ENCODE results near the gene HMGN3. TPM values are rescaled to one million over a fixed set of nuclear protein-coding genes. Genes with fewer than 3 reads are reported as not detected.

Gene HMGN3
- total RNA-seq, 1 donor from 2014 or later = 150 TPM

- Mint-ChIP-seq H3K27me3 (no peaks in the 10 kb centered on the region), H3K9me3 (ENCODE audit: low read depth) (peaks cover 4% of the 10 kb centered on the region), H3K36me3 (ENCODE audit: insufficient read depth) (no peaks in the 10 kb centered on the region), H3K4me1 (ENCODE audit: low read depth) (peaks cover 19% of the 10 kb centered on the region), H3K4me3 (ENCODE audit: low read depth) (no peak overlapping the region), H3K27ac (no peak overlapping the region)
- TF ChIP-seq CTCF (IDR thresholded peaks at IDR 0.05; ENCODE audit: unreplicated experiment) = no peak
- no peak for DNase-seq (ENCODE audit: low spot score, unreplicated experiment)
Measured at GRCh38 chr6:79173378-79173777, 61.1 kb downstream of the HMGN3 start.

- H3K4me1 Mint-ChIP-seq (ENCODE audit: low read depth) = peaks cover 21% of the 10 kb centered on the region
- H3K4me3 Mint-ChIP-seq (ENCODE audit: low read depth) = peak overlapping the region; percentile 1
- no peaks in the 10 kb centered on the region for H3K9me3 Mint-ChIP-seq (ENCODE audit: low read depth)
- TF ChIP-seq CTCF (IDR thresholded peaks at IDR 0.05; ENCODE audit: unreplicated experiment) = no peak
- H3K27me3 Mint-ChIP-seq = no peaks in the 10 kb centered on the region
- DNase-seq (ENCODE audit: low spot score, unreplicated experiment) = no peak
- no peaks in the 10 kb centered on the region for H3K36me3 Mint-ChIP-seq (ENCODE audit: insufficient read depth)
- H3K27ac Mint-ChIP-seq = peak overlapping the region; percentile 63
Measured at GRCh38 chr6:79170959-79171358, 63.5 kb downstream of the HMGN3 start.

- Mint-ChIP-seq H3K27me3 (no peaks in the 10 kb centered on the region), H3K4me3 (ENCODE audit: low read depth) (no peak overlapping the region), H3K9me3 (ENCODE audit: low read depth) (no peaks in the 10 kb centered on the region), H3K4me1 (ENCODE audit: low read depth) (peaks cover 21% of the 10 kb centered on the region), H3K27ac (peak overlapping the region; percentile 63), H3K36me3 (ENCODE audit: insufficient read depth) (no peaks in the 10 kb centered on the region)
- TF ChIP-seq CTCF (IDR thresholded peaks at IDR 0.05; ENCODE audit: unreplicated experiment) = no peak
- DNase-seq (ENCODE audit: low spot score, unreplicated experiment) = no peak
Measured at GRCh38 chr6:79170431-79170830, 64.1 kb downstream of the HMGN3 start.

- H3K27me3 Mint-ChIP-seq = no peaks in the 10 kb centered on the region
- no peaks in the 10 kb centered on the region for H3K36me3 Mint-ChIP-seq (ENCODE audit: insufficient read depth)
- no peak overlapping the region for H3K27ac Mint-ChIP-seq
- TF ChIP-seq CTCF (IDR thresholded peaks at IDR 0.05; ENCODE audit: unreplicated experiment) = no peak
- no peaks in the 10 kb centered on the region for H3K9me3 Mint-ChIP-seq (ENCODE audit: low read depth)
- DNase-seq (ENCODE audit: low spot score, unreplicated experiment) = no peak
- H3K4me1 Mint-ChIP-seq (ENCODE audit: low read depth) = peaks cover 21% of the 10 kb centered on the region
- H3K4me3 Mint-ChIP-seq (ENCODE audit: low read depth) = no peak overlapping the region
Measured at GRCh38 chr6:79168695-79168980, 65.8 kb downstream of the HMGN3 start.

- no peak for DNase-seq (ENCODE audit: low spot score, unreplicated experiment)
- Mint-ChIP-seq H3K27me3 (no peaks in the 10 kb centered on the region), H3K9me3 (ENCODE audit: low read depth) (no peaks in the 10 kb centered on the region), H3K36me3 (ENCODE audit: insufficient read depth) (no peaks in the 10 kb centered on the region), H3K4me3 (ENCODE audit: low read depth) (no peak overlapping the region), H3K4me1 (ENCODE audit: low read depth) (peaks cover 19% of the 10 kb centered on the region), H3K27ac (no peak overlapping the region)
- no peak for TF ChIP-seq CTCF (IDR thresholded peaks at IDR 0.05; ENCODE audit: unreplicated experiment)
Measured at GRCh38 chr6:79167931-79168694, 66.4 kb downstream of the HMGN3 start.

Data from progenitor cell of endocrine pancreas (in vitro differentiated cells).